Common myeloid progenitor, CD34-positive (primary cell): ENCODE data around the gene BLOC1S5.

Experiments used
- CTCF ChIA-PET: fragments of 350-600 bp; sonication (Branson Sonifier 250); formaldehyde crosslinking; loops from one replicate; lab custom pipeline; 2021; ENCODE audit warnings: antibody characterized with exemption; lab: Charles Lee
- POLR2A ChIA-PET: fragments of 350-600 bp; sonication (Branson Sonifier 250); formaldehyde crosslinking; loops from one replicate; lab custom pipeline; 2021; ENCODE audit warnings: antibody characterized with exemption; lab: Charles Lee
- DNase-seq, 3 donors: peaks; one replicate each; pipeline versions ENCODE4 v3.0.0 to v3.0.0-alpha.2; 2013
- H3K27ac ChIP-seq, 2 experiments: 1 replicate in 1 of 2; 2 replicates in 1 of 2; pipeline ENCODE4 v1.7.0; 2013; ENCODE audit warnings: inconsistent platforms in 2 of 2, low read length in 2 of 2, mild to moderate bottlenecking in 2 of 2, low read depth in 1 of 2, moderate library complexity in 1 of 2; ENCODE audit not compliant: severe bottlenecking in 2 of 2, insufficient read depth in 1 of 2, poor library complexity in 1 of 2
- H3K27me3 ChIP-seq, 5 experiments: replicated peaks in 2 of 5; 1 replicate in 3 of 5; 2 replicates in 2 of 5; pipeline versions ENCODE4 v1.6.1 to v1.7.0; 2013; ENCODE audit warnings: low read length in 4 of 5, mild to moderate bottlenecking in 2 of 5, moderate library complexity in 2 of 5, inconsistent platforms in 1 of 5; ENCODE audit not compliant: insufficient read depth in 5 of 5, control insufficient read depth in 4 of 5
- H3K36me3 ChIP-seq, 4 experiments: 1 replicate in 2 of 4; 2 replicates in 2 of 4; pipeline versions ENCODE4 v1.6.1 to v1.7.0; 2013; ENCODE audit warnings: low read length in 3 of 4, control low read depth in 1 of 4, mild to moderate bottlenecking in 1 of 4; ENCODE audit not compliant: control insufficient read depth in 4 of 4, insufficient read depth in 4 of 4
- H3K4me1 ChIP-seq, 4 experiments: 1 replicate in 3 of 4; 2 replicates in 1 of 4; pipeline versions ENCODE4 v1.6.1 to v1.7.1; 2013; ENCODE audit warnings: low read length in 3 of 4, mild to moderate bottlenecking in 3 of 4, control low read depth in 1 of 4, inconsistent platforms in 1 of 4, moderate library complexity in 1 of 4; ENCODE audit not compliant: control insufficient read depth in 4 of 4, insufficient read depth in 4 of 4; ENCODE audit errors: control extremely low read depth in 1 of 4
- H3K4me3 ChIP-seq, 7 experiments: 1 replicate in 4 of 7; 2 replicates in 3 of 7; pipeline versions ENCODE4 v1.5.1 to v1.7.0; 2013; ENCODE audit warnings: mild to moderate bottlenecking in 7 of 7, low read length in 6 of 7, moderate library complexity in 6 of 7, inconsistent platforms in 2 of 7, low read depth in 2 of 7, control low read depth in 1 of 7; ENCODE audit not compliant: insufficient read depth in 4 of 7, control insufficient read depth in 1 of 7; ENCODE audit errors: extremely low read depth in 1 of 7
- H3K9me3 ChIP-seq, 5 experiments: 1 replicate in 4 of 5; 2 replicates in 1 of 5; pipeline versions ENCODE4 v1.6.1 to v1.7.1; 2013; ENCODE audit warnings: low read length in 4 of 5, mild to moderate bottlenecking in 2 of 5, inconsistent platforms in 1 of 5, low read depth in 1 of 5, moderate library complexity in 1 of 5; ENCODE audit not compliant: control insufficient read depth in 4 of 5, insufficient read depth in 2 of 5; ENCODE audit errors: control extremely low read depth in 1 of 5
- WGBS: methylation state at CpG from one replicate; pipeline ENCODE4 v1.1.5; 2013; ENCODE audit not compliant: insufficient coverage; 5-methylcytosine and 5-hydroxymethylcytosine counted together

BLOC1S5 gene

DNA sequence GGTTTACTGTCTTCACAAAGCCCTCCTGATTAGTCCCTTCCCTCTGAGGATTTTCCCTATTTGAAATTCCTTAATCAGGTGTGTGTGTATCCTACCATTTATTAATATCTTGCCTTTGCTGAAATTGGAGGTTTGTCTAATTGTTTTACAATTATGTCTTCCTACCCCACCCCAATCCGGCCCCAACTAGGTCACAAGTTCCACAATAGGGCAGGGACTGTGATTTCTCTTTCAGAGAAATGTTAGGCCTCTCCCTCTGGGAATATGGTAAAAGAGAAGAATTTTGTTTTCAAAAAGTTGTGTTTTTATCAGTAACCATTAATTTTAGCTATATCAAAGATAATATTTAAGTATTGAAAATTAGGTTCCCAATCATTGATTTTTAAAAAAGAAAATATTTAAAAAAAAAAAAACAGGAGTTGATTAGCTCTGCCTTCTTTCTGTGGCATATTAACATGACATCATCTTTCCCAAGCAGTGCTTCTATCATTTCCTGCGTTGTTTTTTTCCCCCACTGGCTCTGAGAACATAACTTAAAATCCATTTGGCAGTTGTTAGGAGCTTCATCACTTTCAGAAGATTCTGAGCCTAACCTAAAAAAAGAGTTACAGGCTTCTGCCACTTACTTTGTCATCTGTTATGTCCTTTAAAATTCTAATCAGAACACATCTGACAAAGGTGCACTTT, 36.1 kb downstream of the BLOC1S5 start:
- Histone ChIP-seq H3K4me1 (no peaks in the 10 kb centered on the region), H3K36me3 (peaks cover 0 to 5% (median 2%) of the 10 kb centered on the region in 4 experiments), H3K27ac (no peak overlapping the region), H3K4me3 (no peak overlapping the region), H3K9me3 (no peaks in the 10 kb centered on the region), H3K27me3 (no peaks in the 10 kb centered on the region)
- CTCF ChIA-PET: no interaction called here
- POLR2A ChIA-PET: no interaction called here
- WGBS: 50% methylated on average over 1 of the region's 2 CpGs
- peak in 1 of 3 donors; percentile 15 for DNase-seq

DNA sequence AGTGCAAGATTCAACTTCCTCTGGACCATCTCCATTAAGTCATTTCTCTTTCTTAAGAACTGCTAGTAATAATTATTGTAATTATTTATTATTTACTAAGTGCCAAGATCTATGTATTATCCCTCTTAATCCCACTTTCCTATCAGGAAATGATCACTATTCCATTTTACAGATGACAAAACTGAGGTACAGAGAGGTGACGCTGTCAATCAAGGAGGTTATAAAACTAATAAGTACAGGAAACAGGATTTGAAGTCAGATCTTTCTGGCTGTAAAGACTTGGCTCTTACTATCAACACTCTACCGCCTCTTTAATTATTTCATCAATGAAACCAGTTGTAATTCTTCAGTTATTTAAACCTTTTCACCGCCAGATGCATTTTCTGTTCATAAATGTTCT, 37.4 kb downstream of the BLOC1S5 start:
- CTCF ChIA-PET: no interaction called here
- Histone ChIP-seq H3K9me3 (no peaks in the 10 kb centered on the region), H3K4me1 (no peaks in the 10 kb centered on the region), H3K36me3 (peaks cover 0 to 5% (median 2%) of the 10 kb centered on the region in 4 experiments), H3K4me3 (no peak overlapping the region), H3K27ac (no peak overlapping the region), H3K27me3 (no peaks in the 10 kb centered on the region)
- no CpG with 5 or more reads among the region's 3 CpGs for WGBS
- no peak for DNase-seq
- POLR2A ChIA-PET: no interaction called here

DNA sequence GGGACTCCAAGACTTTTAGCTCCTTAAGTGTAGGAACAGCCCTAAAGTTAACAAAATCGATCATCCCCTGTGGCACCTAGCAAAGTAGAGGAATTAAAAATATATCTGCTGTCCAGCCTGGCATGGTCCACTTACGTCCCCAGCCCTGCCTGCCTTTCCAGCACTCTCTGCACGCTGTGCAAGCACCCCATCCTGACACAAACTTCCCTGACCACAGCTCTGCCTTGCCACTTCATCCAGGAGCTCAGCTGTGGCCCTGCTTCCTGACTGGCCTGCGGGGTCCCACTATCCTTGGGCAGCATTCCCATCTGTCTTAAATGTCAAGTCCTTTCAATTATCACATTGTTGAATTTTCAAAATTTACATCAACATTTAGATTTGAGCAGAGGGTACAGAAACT, 39.0 kb downstream of the BLOC1S5 start:
- POLR2A ChIA-PET: no interaction called here

DNA sequence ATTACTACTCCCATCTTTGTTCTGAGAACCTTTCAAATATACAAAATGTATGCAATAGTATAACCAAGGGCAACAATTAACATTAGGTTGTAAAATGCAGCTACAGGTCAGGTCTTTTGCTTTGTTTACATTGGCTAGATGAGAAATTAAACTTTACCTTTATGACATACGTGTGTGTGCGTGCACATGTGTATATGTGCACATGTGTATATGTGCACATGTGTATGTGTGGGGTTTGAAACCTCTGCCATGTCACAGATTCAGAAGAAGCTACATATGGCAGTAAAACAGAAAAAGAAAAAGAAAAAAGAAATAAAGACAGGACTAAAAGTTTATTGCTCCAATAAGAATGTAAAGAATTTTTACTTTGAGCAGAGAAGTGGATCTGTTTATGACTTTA, 40.6 kb downstream of the BLOC1S5 start:
- POLR2A ChIA-PET: no interaction called here
- no peak overlapping the region for H3K27ac ChIP-seq
- H3K27me3 ChIP-seq: no peaks in the 10 kb centered on the region
- peaks cover 0 to 6% (median 3%) of the 10 kb centered on the region in 4 experiments for H3K36me3 ChIP-seq
- no peak overlapping the region for H3K4me3 ChIP-seq
- CTCF ChIA-PET: interaction anchor here (1.2 kb wide), 1 partner anchor 31 kb away, joined by 3 read pairs; no protein-coding TSS in a partner anchor
- no peaks in the 10 kb centered on the region for H3K4me1 ChIP-seq
- DNase-seq: no peak
- no peaks in the 10 kb centered on the region for H3K9me3 ChIP-seq
- WGBS: no CpG with 5 or more reads among the region's 2 CpGs

More for the DNA sequence above, 39.0 kb downstream of the BLOC1S5 start:
- CTCF ChIA-PET: no interaction called here
- no peaks in the 10 kb centered on the region for H3K27me3 ChIP-seq
- H3K4me3 ChIP-seq: no peak overlapping the region
- no peaks in the 10 kb centered on the region for H3K4me1 ChIP-seq
- DNase-seq: no peak
- no peaks in the 10 kb centered on the region for H3K9me3 ChIP-seq
- H3K27ac ChIP-seq: no peak overlapping the region
- peaks cover 0 to 6% (median 3%) of the 10 kb centered on the region in 4 experiments for H3K36me3 ChIP-seq
- WGBS: 93% methylated on average over 3 of the region's 4 CpGs

DNA sequence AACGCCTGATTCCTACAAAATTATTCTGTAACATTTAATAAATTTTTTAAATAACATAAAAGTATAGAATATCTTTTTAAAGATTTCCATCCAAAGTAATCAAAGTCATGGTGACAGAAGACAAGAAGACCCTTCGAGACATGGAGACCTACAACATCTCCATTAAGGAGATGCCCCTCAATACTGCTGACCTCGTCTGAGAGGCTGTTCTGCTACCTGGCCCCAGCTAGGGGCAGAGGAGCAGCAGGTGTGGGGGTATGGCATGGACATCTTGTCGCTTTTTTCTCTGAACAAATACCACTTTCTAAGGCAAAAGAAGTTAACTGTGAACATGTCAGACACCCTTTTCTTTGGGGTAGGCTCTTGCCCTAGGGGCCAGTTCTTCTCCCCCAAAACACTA, 44.1 kb downstream of the BLOC1S5 start:
- CTCF ChIA-PET: no interaction called here

DNA sequence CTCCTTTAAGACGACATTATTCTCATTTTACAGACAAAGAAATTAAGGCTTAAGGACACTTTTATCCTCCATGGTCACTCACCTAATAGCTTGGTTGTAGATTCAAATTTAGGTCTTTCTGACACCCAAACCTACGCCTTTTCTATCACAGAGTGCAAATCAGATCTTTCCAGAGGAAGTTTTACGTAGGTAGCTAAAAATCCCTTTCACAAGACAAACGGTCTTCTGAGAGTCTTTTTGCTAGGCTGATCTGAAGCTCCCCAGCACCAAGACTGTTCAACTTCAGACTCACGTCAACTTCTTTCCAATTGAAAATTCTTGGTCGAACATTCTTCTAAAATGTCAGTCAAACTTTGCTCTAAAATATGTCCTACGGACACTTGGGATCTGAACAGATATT, 46.5 kb downstream of the BLOC1S5 start:
- DNase-seq: no peak
- Histone ChIP-seq H3K36me3 (peaks cover 2 to 20% (median 9%) of the 10 kb centered on the region in 4 experiments), H3K4me3 (no peak overlapping the region), H3K9me3 (no peaks in the 10 kb centered on the region), H3K27ac (no peak overlapping the region), H3K4me1 (no peaks in the 10 kb centered on the region), H3K27me3 (no peaks in the 10 kb centered on the region)
- POLR2A ChIA-PET: no interaction called here
- CTCF ChIA-PET: interaction anchor here (1.1 kb wide), 1 partner anchor 8 kb away, joined by 3 read pairs; no protein-coding TSS in a partner anchor
- WGBS: 81% methylated on average over 5 of the region's 7 CpGs

More for the DNA sequence above, 44.1 kb downstream of the BLOC1S5 start:
- POLR2A ChIA-PET: no interaction called here
- Histone ChIP-seq H3K9me3 (no peaks in the 10 kb centered on the region), H3K36me3 (peaks cover 0 to 8% (median 5%) of the 10 kb centered on the region in 4 experiments), H3K4me3 (no peak overlapping the region), H3K27me3 (no peaks in the 10 kb centered on the region), H3K4me1 (no peaks in the 10 kb centered on the region), H3K27ac (no peak overlapping the region)
- WGBS: 100% methylated on average over 1 of the region's 4 CpGs
- no peak for DNase-seq

DNA sequence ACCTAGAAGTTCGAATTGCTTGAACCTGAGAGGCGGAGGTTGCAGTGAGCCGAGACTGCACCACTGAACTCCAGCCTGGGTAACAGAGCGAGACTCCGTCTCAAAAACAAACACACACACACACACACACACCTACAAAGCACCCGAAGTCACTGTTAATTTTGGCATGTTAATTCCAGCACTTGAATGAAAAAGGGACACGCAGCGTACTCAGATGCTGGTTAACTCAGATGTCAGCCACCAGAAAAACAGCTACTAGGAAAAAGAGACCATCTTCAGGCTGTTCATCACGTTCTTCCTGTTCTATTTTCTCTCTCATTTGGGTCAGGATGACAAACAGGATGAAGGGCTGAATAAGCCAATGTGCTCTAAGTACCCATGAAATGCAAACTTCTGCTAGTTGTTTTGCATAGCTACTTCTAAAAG, 46.9 kb downstream of the BLOC1S5 start:
- Histone ChIP-seq H3K27me3 (no peaks in the 10 kb centered on the region), H3K27ac (no peak overlapping the region), H3K36me3 (peaks cover 2 to 20% (median 9%) of the 10 kb centered on the region in 4 experiments), H3K9me3 (no peaks in the 10 kb centered on the region), H3K4me3 (no peak overlapping the region), H3K4me1 (no peaks in the 10 kb centered on the region)
- DNase-seq: no peak
- WGBS: 94% methylated on average over 7 of the region's 9 CpGs
- ChIA-PET POLR2A (no interaction called here), CTCF (interaction anchor here (1.1 kb wide), 1 partner anchor 8 kb away, joined by 3 read pairs; no protein-coding TSS in a partner anchor)
